H1 (cell line): ENCODE data around the gene PIGT. TPM values are rescaled to one million over a fixed set of nuclear protein-coding genes. Genes with fewer than 3 reads are reported as not detected.

Source experiments
- CTCF ChIA-PET: fragments of 300-600 bp; sonication (Branson Sonifier 250); formaldehyde crosslinking; loops from one replicate; lab custom pipeline; 2021; ENCODE audit not compliant: partially characterized antibody; lab: Charles Lee
- POLR2A ChIA-PET: fragments of 300-600 bp; sonication (Branson Sonifier 250); formaldehyde crosslinking; loops from one replicate; lab custom pipeline; 2021; ENCODE audit warnings: inconsistent platforms; ENCODE audit not compliant: partially characterized antibody; lab: Charles Lee
- DNase-seq, 2 experiments: peaks; one replicate each; pipeline versions ENCODE4 v3.0.0 to v3.0.0-alpha.2; 2010 to 2022; ENCODE audit warnings: low spot score in 2 of 2, low read depth in 1 of 2, mixed read lengths in 1 of 2
- FAIRE-seq: peaks from 2 replicates; lab custom pipeline; 2011; peaks lifted over from hg19 to GRCh38; lab: Jason Lieb, UNC
- H2AFZ ChIP-seq: 2 replicates; pipeline ENCODE4 v1.8.1; 2012; ENCODE audit warnings: low read length, inconsistent platforms
- H2AK5ac ChIP-seq: 2 replicates; pipeline ENCODE4 v1.6.1; 2013; ENCODE audit warnings: low read depth, low read length
- H2BK120ac ChIP-seq: replicated peaks from 2 replicates; pipeline ENCODE3; 2013; ENCODE audit warnings: low read depth, low read length, inconsistent platforms
- H2BK12ac ChIP-seq: 2 replicates; pipeline ENCODE4 v1.6.1; 2013; ENCODE audit warnings: low read depth, low read length
- H2BK15ac ChIP-seq: 2 replicates; pipeline ENCODE4 v1.6.1; 2013; ENCODE audit warnings: low read length
- H2BK20ac ChIP-seq: 2 replicates; pipeline ENCODE4 v1.6.1; 2013; ENCODE audit warnings: low read length
- H2BK5ac ChIP-seq: 2 replicates; pipeline ENCODE4 v1.6.1; 2013; ENCODE audit warnings: low read depth, low read length
- H3K14ac ChIP-seq: 2 replicates; pipeline ENCODE4 v1.6.1; 2013; ENCODE audit warnings: inconsistent platforms; ENCODE audit not compliant: insufficient read length
- H3K18ac ChIP-seq: 2 replicates; pipeline ENCODE4 v1.6.1; 2013; ENCODE audit warnings: low read length; ENCODE audit errors: extremely low read depth
- H3K23ac ChIP-seq: 2 replicates; pipeline ENCODE4 v1.6.1; 2013; ENCODE audit warnings: inconsistent platforms; ENCODE audit not compliant: insufficient read length
- H3K23me2 ChIP-seq: 2 replicates; pipeline ENCODE4 v1.6.1; 2013; ENCODE audit warnings: low read depth, low read length
- H3K27ac ChIP-seq: 2 replicates; pipeline ENCODE4 v1.6.1; 2011; ENCODE audit warnings: low read depth, low read length, inconsistent platforms
- H3K27me3 ChIP-seq, 4 experiments: replicated peaks in 1 of 4; 1 replicate in 1 of 4; 2 replicates in 3 of 4; pipeline versions ENCODE4 v1.6.1 to v1.8.1; 2011 to 2013; ENCODE audit warnings: low read length in 3 of 4, mild to moderate bottlenecking in 3 of 4, inconsistent platforms in 2 of 4, mixed read lengths in 2 of 4, moderate library complexity in 1 of 4; ENCODE audit not compliant: control insufficient read depth in 3 of 4, insufficient read depth in 3 of 4; ENCODE audit errors: extremely low read depth in 1 of 4
- H3K36me3 ChIP-seq, 4 experiments: 2 replicates each; pipeline versions ENCODE4 v1.6.1 to v1.8.1; 2011 to 2013; ENCODE audit warnings: mild to moderate bottlenecking in 4 of 4, low read length in 3 of 4, moderate library complexity in 2 of 4, control low read depth in 1 of 4, inconsistent platforms in 1 of 4; ENCODE audit not compliant: insufficient read depth in 4 of 4, control insufficient read depth in 2 of 4
- H3K4ac ChIP-seq: replicated peaks from 2 replicates; pipeline ENCODE3; 2013; ENCODE audit warnings: low read length, low read depth, mixed read lengths, inconsistent platforms; ENCODE audit not compliant: insufficient read length
- H3K4me1 ChIP-seq, 4 experiments: replicated peaks in 1 of 4; 1 replicate in 1 of 4; 2 replicates in 3 of 4; pipeline versions ENCODE4 v1.6.1 to v1.8.1; 2011 to 2013; ENCODE audit warnings: low read length in 3 of 4, inconsistent platforms in 2 of 4, mixed read lengths in 1 of 4; ENCODE audit not compliant: insufficient read depth in 4 of 4, control insufficient read depth in 3 of 4
- H3K4me2 ChIP-seq, 2 experiments: 2 replicates each; pipeline versions ENCODE4 v1.6.1 to v1.8.1; 2011 to 2013; ENCODE audit warnings: low read depth in 2 of 2, low read length in 2 of 2, control low read depth in 1 of 2, inconsistent platforms in 1 of 2, mild to moderate bottlenecking in 1 of 2; ENCODE audit not compliant: insufficient read depth in 1 of 2
- H3K4me3 ChIP-seq, 4 experiments: fragments of 200-600, 300-600 bp in 1 of 4; sonication (generic), shearing (Covaris generic), sonication (Bioruptor Twin) in 1 of 4; 2 replicates each; pipeline versions ENCODE4 v1.5.1 to v1.8.1; 2011 to 2016; ENCODE audit warnings: low read length in 4 of 4, low read depth in 3 of 4, control low read depth in 2 of 4, inconsistent platforms in 2 of 4, mild to moderate bottlenecking in 2 of 4, mixed read lengths in 1 of 4, moderate library complexity in 1 of 4; ENCODE audit not compliant: insufficient read depth in 2 of 4; ENCODE audit errors: extremely low read depth in 1 of 4
- H3K56ac ChIP-seq: replicated peaks from 2 replicates; pipeline ENCODE3; 2013; ENCODE audit warnings: low read depth, mild to moderate bottlenecking, mixed read lengths, low read length, inconsistent platforms; ENCODE audit not compliant: insufficient read length
- H3K79me1 ChIP-seq: 2 replicates; pipeline ENCODE4 v1.6.1; 2013; ENCODE audit warnings: low read depth, low read length, control low read depth
- H3K79me2 ChIP-seq, 2 experiments: 2 replicates each; pipeline versions ENCODE4 v1.6.1 to v1.8.1; 2012 to 2013; ENCODE audit warnings: low read length in 2 of 2, mild to moderate bottlenecking in 2 of 2, inconsistent platforms in 1 of 2; ENCODE audit not compliant: insufficient read depth in 2 of 2, control insufficient read depth in 1 of 2
- H3K9ac ChIP-seq, 4 experiments: replicated peaks in 1 of 4; 1 replicate in 1 of 4; 2 replicates in 3 of 4; pipeline versions ENCODE4 v1.6.1 to v1.8.1; 2011 to 2013; ENCODE audit warnings: low read depth in 3 of 4, low read length in 3 of 4, control low read depth in 2 of 4, mild to moderate bottlenecking in 2 of 4, moderate library complexity in 2 of 4, inconsistent platforms in 1 of 4; ENCODE audit errors: extremely low read depth in 1 of 4
- H3K9me3 ChIP-seq, 2 experiments: 2 replicates each; pipeline versions ENCODE4 v1.6.1 to v1.8.1; 2012 to 2013; ENCODE audit warnings: mild to moderate bottlenecking in 2 of 2, moderate library complexity in 2 of 2, control low read depth in 1 of 2, inconsistent platforms in 1 of 2, low read depth in 1 of 2, low read length in 1 of 2, mixed read lengths in 1 of 2; ENCODE audit not compliant: insufficient read depth in 2 of 2
- H4K20me1 ChIP-seq, 2 experiments: replicated peaks in 1 of 2; 2 replicates each; pipeline versions ENCODE3 to v1.8.1; 2011 to 2013; ENCODE audit warnings: inconsistent platforms in 2 of 2, low read length in 2 of 2, mild to moderate bottlenecking in 1 of 2; ENCODE audit not compliant: insufficient read depth in 2 of 2, control insufficient read depth in 1 of 2
- H4K5ac ChIP-seq: 2 replicates; pipeline ENCODE4 v1.6.1; 2013; ENCODE audit warnings: low read length, low read depth, mixed read lengths, inconsistent platforms; ENCODE audit not compliant: insufficient read length
- H4K8ac ChIP-seq: 2 replicates; pipeline ENCODE4 v1.8.0; 2013; ENCODE audit warnings: mild to moderate bottlenecking, moderate library complexity, low read length, inconsistent platforms; ENCODE audit not compliant: insufficient read depth; ENCODE audit errors: extremely low read depth
- H4K91ac ChIP-seq: replicated peaks from 2 replicates; pipeline ENCODE3; 2013; ENCODE audit warnings: low read length, mixed read lengths, inconsistent platforms; ENCODE audit not compliant: insufficient read length
- EZH2 ChIP-seq: fragments of 200-600 bp; sonication (generic); IDR thresholded peaks from 2 replicates; pipeline ENCODE4 v1.7.1; 2012; ENCODE audit warnings: low read depth, mild to moderate bottlenecking, moderate library complexity, low read length, inconsistent platforms; ENCODE audit not compliant: severe bottlenecking
- GABPA ChIP-seq: IDR thresholded peaks from 2 replicates; pipeline ENCODE4 v1.6.1; 2011; ENCODE audit warnings: mild to moderate bottlenecking, low read length, moderate library complexity, borderline replicate concordance; ENCODE audit not compliant: insufficient read depth
- KDM1A ChIP-seq: fragments of 200-600, 300-600 bp; sonication (generic); IDR thresholded peaks from 2 replicates; pipeline ENCODE4 v1.7.1; 2016; ENCODE audit warnings: mild to moderate bottlenecking, low read length, borderline replicate concordance
- RAD21 ChIP-seq, 2 experiments: IDR thresholded peaks in 1 of 2; conservative IDR thresholded peaks in 1 of 2; 2 replicates each; pipeline ENCODE4 v1.6.1; 2011; ENCODE audit warnings: low read depth in 2 of 2, low read length in 2 of 2, improper control_type of control experiment in 1 of 2, inconsistent platforms in 1 of 2, mild to moderate bottlenecking in 1 of 2, moderate library complexity in 1 of 2
- RBBP5 ChIP-seq: IDR thresholded peaks from 2 replicates; pipeline ENCODE4 v1.7.1; 2012; ENCODE audit warnings: low read depth, mild to moderate bottlenecking, inconsistent platforms, low read length, moderate library complexity, borderline replicate concordance
- SAP30 ChIP-seq: fragments of 300-600 bp; sonication (generic); IDR thresholded peaks from 2 replicates; pipeline ENCODE4 v1.7.1; 2012; ENCODE audit warnings: low read length, moderate library complexity, mild to moderate bottlenecking, inconsistent platforms; ENCODE audit not compliant: insufficient read depth, insufficient replicate concordance
- SIRT6 ChIP-seq: IDR thresholded peaks from one replicate; pipeline ENCODE4 v1.7.1; 2012; ENCODE audit warnings: low read length, inconsistent platforms
- WGBS, 2 experiments: shearing (Covaris generic) in 1 of 2; methylation state at CpG; one replicate each; pipeline versions ENCODE4 v1.1.6 to v1.1.7; 2013 to 2015; ENCODE audit warnings: low lambda C conversion rate in 2 of 2, mixed read lengths in 2 of 2, inconsistent platforms in 1 of 2, low coverage in 1 of 2, missing lambda C conversion rate in 1 of 2; ENCODE audit not compliant: insufficient replicate concordance in 2 of 2, insufficient coverage in 1 of 2, insufficient read length in 1 of 2; ENCODE audit errors: extremely low coverage in 1 of 2, missing lambda C conversion rate in 1 of 2; 5-methylcytosine and 5-hydroxymethylcytosine counted together
- polyA plus RNA-seq, 7 experiments: library from polyadenylated mRNA; depleted of rRNA in 3 of 7; stranded (reverse) in 5 of 7; unstranded in 2 of 7; fragments of >200 nt in 5 of 7; fragments of 200-250 nt in 2 of 7; gene quantifications; 1 replicate in 5 of 7; 2 replicates in 1 of 7; 4 replicates in 1 of 7; pipeline versions ENCODE4 v1.2.1 to v1.2.3, GENCODE V29; 2011 to 2013; ENCODE audit warnings: missing spikeins in 2 of 7, mixed read lengths in 2 of 7
- total RNA-seq: library from RNA; stranded (reverse); fragmentation: NEBNext Ultra II Directional; extraction: Animal tissue kit (Norgen Biotek cat#: 25700); gene quantifications from 2 replicates; pipeline ENCODE4 v1.2.1, GENCODE V29; 2021
- TF ChIP-seq, protein P1 (sequence below), 3 experiments: IDR thresholded peaks; 1 replicate in 2 of 3; 2 replicates in 1 of 3; pipeline versions ENCODE4 v1.5.1 to v1.6.1; 2011; ENCODE audit warnings: low read length in 3 of 3, mild to moderate bottlenecking in 3 of 3, inconsistent platforms in 2 of 3, low read depth in 1 of 3, moderate library complexity in 1 of 3; ENCODE audit not compliant: insufficient read depth in 1 of 3; ENCODE audit errors: control extremely low read depth in 1 of 3

Gene PIGT
- total and polyA plus RNA-seq, 2 of the 8 experiments (the other 6 are each of a cell fraction or from before 2014, with no cell fraction given) = 66.0 to 89.7 TPM

DNA sequence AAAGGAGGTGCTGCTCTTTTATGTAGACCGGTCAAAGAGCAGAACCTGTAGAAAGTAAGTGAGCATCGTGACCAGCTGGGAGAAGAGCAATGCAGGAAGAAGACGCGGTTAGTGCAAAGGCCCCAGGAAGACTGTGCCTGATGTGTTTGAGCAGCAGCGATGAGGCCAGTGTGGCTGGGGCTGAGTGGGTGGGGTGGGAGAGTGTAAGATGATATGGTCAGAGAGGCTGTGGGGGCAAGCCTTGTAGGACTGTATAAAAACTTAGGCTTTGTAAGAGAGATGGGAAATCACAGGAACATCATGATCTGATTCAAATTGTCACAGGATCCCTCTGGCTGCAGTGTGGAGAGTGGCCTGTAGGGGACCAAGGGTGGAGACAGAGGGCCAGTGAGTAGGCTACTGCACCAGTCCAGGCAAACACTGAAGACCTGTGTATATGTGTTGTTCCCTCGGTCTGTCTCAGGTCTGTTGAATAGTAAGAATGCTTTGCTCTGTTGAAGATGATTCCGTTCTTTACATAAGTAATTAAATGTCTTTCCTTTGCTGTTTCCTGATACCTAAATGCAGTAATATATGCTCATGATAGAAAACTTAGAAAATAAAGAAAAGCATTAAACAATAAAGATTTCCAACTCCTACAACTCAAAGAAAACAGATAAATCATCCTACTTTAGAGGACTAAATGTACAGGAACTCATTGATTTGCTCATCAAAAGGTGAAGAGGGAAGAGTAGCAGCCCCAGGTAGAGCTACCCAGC lies 30.0 kb downstream of the PIGT start:
- Histone ChIP-seq H3K9me3 (no peaks in the 10 kb centered on the region), H2AFZ (no peak overlapping the region), H2BK15ac (no peak overlapping the region), H3K4me2 (no peak overlapping the region), H3K9ac (no peak overlapping the region), H3K14ac (no peak overlapping the region), H2BK5ac (no peak overlapping the region), H3K23me2 (no peaks in the 10 kb centered on the region), H3K23ac (no peak overlapping the region), H3K79me2 (no peaks in the 10 kb centered on the region), H4K91ac (no peak overlapping the region), H2AK5ac (no peak overlapping the region), H2BK12ac (no peak overlapping the region), H3K4me3 (no peak overlapping the region), H4K20me1 (no peaks in the 10 kb centered on the region), H3K18ac (no peak overlapping the region), H3K36me3 (no peaks in the 10 kb centered on the region), H3K4me1 (no peaks in the 10 kb centered on the region), H3K27me3 (no peaks in the 10 kb centered on the region), H2BK20ac (no peak overlapping the region), H3K79me1 (no peaks in the 10 kb centered on the region), H3K27ac (no peak overlapping the region), H4K5ac (no peak overlapping the region), H3K56ac (no peak overlapping the region), H3K4ac (no peak overlapping the region), H4K8ac (no peak overlapping the region), H2BK120ac (no peak overlapping the region)
- 64% methylated on average over 7 of the region's 7 CpGs; no CpG with 5 or more reads in 1 of the 2 experiments for WGBS, 2 experiments
- POLR2A ChIA-PET = interaction anchor here (1.0 to 1.5 kb wide), 5 partner anchors 9 to 152 kb away, joined by 3 to 6 read pairs (median 4); partner anchors contain the start of gene WFDC2
- CTCF ChIA-PET = interaction anchor here (0.6 to 16.4 kb wide), 19 partner anchors 11 to 325 kb away, joined by 3 to 317 read pairs (median 5); partner anchors contain the start of genes SYS1 and WFDC2
- no peak for FAIRE-seq
- peak in 1 of 2 experiments; percentile 81 for DNase-seq
- TF ChIP-seq GABPA = no peak
- TF ChIP-seq, protein P1, sequence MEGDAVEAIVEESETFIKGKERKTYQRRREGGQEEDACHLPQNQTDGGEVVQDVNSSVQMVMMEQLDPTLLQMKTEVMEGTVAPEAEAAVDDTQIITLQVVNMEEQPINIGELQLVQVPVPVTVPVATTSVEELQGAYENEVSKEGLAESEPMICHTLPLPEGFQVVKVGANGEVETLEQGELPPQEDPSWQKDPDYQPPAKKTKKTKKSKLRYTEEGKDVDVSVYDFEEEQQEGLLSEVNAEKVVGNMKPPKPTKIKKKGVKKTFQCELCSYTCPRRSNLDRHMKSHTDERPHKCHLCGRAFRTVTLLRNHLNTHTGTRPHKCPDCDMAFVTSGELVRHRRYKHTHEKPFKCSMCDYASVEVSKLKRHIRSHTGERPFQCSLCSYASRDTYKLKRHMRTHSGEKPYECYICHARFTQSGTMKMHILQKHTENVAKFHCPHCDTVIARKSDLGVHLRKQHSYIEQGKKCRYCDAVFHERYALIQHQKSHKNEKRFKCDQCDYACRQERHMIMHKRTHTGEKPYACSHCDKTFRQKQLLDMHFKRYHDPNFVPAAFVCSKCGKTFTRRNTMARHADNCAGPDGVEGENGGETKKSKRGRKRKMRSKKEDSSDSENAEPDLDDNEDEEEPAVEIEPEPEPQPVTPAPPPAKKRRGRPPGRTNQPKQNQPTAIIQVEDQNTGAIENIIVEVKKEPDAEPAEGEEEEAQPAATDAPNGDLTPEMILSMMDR (IDR thresholded peaks at IDR 0.05; ENCODE audit: control extremely low read depth in 1 of 3, insufficient read depth in 1 of 3, low read depth in 1 of 3, low read length in 3 of 3) = peak; percentile 59 to 85 (median 81)
- TF ChIP-seq RBBP5 = no peak
- TF ChIP-seq RAD21 (IDR thresholded peaks at IDR 0.05 in 1 of 2, conservative IDR thresholded peaks at IDR 0.05 in 1 of 2; ENCODE audit: low read depth in 2 of 2, low read length in 2 of 2) = peak; percentile 30 to 44; a peak in 3 of 4 replicates
- TF ChIP-seq KDM1A = no peak
- no peak for TF ChIP-seq EZH2
- TF ChIP-seq SAP30 = no peak
- TF ChIP-seq SIRT6 = no peak
